Right cardiac atrium (tissue), 5 donors: ENCODE measurements around the gene SLC2A1. TPM values are rescaled to one million over a fixed set of nuclear protein-coding genes. Genes with fewer than 3 reads are reported as not detected.

Experiments
- ATAC-seq, 2 donors: fragments of 200-7000 bp; cut with Tn5 transposase; one replicate each; pipeline versions ENCODE4 v1.8.0 to v1.9.1; 2020; ENCODE audit warnings: moderate library complexity in 2 of 2, mild to moderate bottlenecking in 1 of 2
- DNase-seq, 3 donors: peaks; one replicate each; pipeline ENCODE4 v3.0.0-alpha.2; 2020
- H3K27ac ChIP-seq: one replicate; pipeline ENCODE4 v1.5.1; 2013; ENCODE audit warnings: mild to moderate bottlenecking, low read length, control low read depth, moderate library complexity
- H3K27me3 ChIP-seq: one replicate; pipeline ENCODE4 v1.6.1; 2013; ENCODE audit not compliant: control insufficient read depth, insufficient read depth
- H3K4me1 ChIP-seq: one replicate; pipeline ENCODE4 v1.6.1; 2013; ENCODE audit warnings: low read length; ENCODE audit not compliant: control insufficient read depth, insufficient read depth
- H3K4me3 ChIP-seq: one replicate; pipeline ENCODE4 v1.5.1; 2013; ENCODE audit warnings: low read length, control low read depth
- H3K9me3 ChIP-seq: one replicate; pipeline ENCODE4 v1.6.1; 2013; ENCODE audit warnings: low read length; ENCODE audit not compliant: control insufficient read depth
- whole genome bisulfite sequencing: extraction: QIAGEN DNeasy Blood & Tissue Kit; methylation state at CpG from one replicate; pipeline ENCODE4 v1.1.7; 2013; 5-methylcytosine and 5-hydroxymethylcytosine counted together
- intact Hi-C, 4 donors: fragments of 100-400 bp; cut with DNase I; formaldehyde crosslinking; loops; one replicate each; pipeline versions ENCODE4 v1.11.0 to v1.14.0; 2022 to 2023
- polyA plus RNA-seq: library from polyadenylated mRNA; stranded (reverse); fragments of 200-250 nt; gene quantifications from one replicate; pipeline ENCODE4 v1.2.3, GENCODE V29; 2013
- total RNA-seq, 4 donors: library from RNA; stranded (reverse); fragmentation: NEBNext Ultra II Directional; extraction: Animal tissue kit (Norgen Biotek cat#: 25700); gene quantifications; one replicate each; pipeline ENCODE4 v1.2.1, GENCODE V29; 2021
- donor health status: healthy with polysubstance abuse.
- donor health status: DM: no; HTN: yes; CAD: no.
- donor health status: DM: no; HTN: no; CAD: no.
- donor health status: DM: no; HTN: yes; CAD: no; lungs with severe emphysema.
- donor health status: DM: yes; HTN: yes; CAD: no.

The SLC2A1 gene
- total and polyA plus RNA-seq, 5 donors = 8.1 to 25.7 (median 14.5) TPM

DNA sequence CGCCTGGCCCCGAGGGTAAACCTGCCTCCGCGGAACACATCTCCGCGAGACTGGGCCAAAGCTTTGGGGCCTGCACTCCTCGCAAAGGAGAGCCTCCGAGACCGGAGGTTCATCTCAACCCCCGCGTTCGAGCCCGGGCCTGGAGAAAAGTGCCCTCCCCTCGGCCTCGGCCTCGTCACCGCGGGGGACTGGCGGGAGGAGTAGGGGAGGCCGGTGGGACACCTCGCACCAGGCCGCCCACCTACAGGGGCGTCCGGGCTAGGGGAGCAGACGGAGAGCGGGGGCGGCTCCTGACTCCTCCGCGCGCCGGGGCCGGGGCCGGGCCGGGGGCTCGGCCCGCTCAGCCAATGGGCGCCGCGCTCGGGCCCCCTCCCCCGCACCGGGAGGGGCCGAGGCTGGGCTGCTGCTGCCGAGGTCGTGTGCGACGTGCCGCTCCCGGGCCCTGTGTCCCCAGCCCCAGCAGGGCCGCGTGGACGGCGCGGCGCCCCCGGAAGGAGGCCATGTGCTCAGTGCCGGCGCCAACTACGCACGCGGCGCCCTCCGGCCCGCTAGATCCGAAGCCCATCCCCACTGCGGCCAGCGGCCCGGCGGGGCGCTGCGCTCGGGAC lies 684 bp downstream of the SLC2A1 start:
- H3K27ac ChIP-seq = peak overlapping the region; percentile 49
- peaks cover 5% of the 10 kb centered on the region for H3K4me1 ChIP-seq
- DNase-seq (peak; percentile 56 to 85 (median 80)), ATAC-seq (peak; percentile 72 to 75)
- no peaks in the 10 kb centered on the region for H3K27me3 ChIP-seq
- no peaks in the 10 kb centered on the region for H3K9me3 ChIP-seq
- under 1% methylated on average over 72 of the region's 72 CpGs for WGBS
- intact Hi-C loops = no loop called here
- H3K4me3 ChIP-seq = peak overlapping the region; percentile 63

- Histone ChIP-seq H3K27ac (peak overlapping the region; percentile 49), H3K4me3 (peak overlapping the region; percentile 63), H3K4me1 (peaks cover 7% of the 10 kb centered on the region), H3K9me3 (no peaks in the 10 kb centered on the region), H3K27me3 (no peaks in the 10 kb centered on the region)
- no peak for ATAC-seq
- 40% methylated on average over 26 of the region's 26 CpGs for WGBS
- intact Hi-C loops = no loop called here
- DNase-seq = no peak
Measured at GRCh38 chr1:42957229-42957879, 1.3 kb downstream of the SLC2A1 start.

DNA sequence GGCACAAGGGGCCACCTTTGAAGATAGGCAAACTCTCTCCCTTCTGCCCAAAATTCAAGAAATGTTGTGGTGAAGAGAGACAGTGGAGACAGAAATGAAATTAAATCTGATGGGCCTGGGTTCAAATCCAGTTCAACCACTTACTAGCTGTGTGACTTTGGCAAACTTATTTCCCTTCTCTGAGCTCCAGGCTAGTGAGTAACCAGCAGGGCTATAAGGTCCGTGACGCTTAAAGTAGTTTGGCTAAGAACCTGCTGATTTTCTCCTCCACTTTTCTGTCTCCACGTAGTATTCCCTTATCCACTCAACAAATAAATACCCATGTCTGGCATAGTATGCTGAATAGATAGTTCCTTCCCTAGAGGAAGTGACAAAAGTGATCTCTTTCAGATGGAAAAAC lies 1.9 kb downstream of the SLC2A1 start:
- H3K4me1 ChIP-seq = peaks cover 7% of the 10 kb centered on the region
- 73% methylated on average over 3 of the region's 3 CpGs for WGBS
- H3K9me3 ChIP-seq = no peaks in the 10 kb centered on the region
- ATAC-seq (no peak), DNase-seq (no peak)
- intact Hi-C loops = no loop called here
- H3K4me3 ChIP-seq = no peak overlapping the region
- H3K27me3 ChIP-seq = no peaks in the 10 kb centered on the region
- no peak overlapping the region for H3K27ac ChIP-seq

DNA sequence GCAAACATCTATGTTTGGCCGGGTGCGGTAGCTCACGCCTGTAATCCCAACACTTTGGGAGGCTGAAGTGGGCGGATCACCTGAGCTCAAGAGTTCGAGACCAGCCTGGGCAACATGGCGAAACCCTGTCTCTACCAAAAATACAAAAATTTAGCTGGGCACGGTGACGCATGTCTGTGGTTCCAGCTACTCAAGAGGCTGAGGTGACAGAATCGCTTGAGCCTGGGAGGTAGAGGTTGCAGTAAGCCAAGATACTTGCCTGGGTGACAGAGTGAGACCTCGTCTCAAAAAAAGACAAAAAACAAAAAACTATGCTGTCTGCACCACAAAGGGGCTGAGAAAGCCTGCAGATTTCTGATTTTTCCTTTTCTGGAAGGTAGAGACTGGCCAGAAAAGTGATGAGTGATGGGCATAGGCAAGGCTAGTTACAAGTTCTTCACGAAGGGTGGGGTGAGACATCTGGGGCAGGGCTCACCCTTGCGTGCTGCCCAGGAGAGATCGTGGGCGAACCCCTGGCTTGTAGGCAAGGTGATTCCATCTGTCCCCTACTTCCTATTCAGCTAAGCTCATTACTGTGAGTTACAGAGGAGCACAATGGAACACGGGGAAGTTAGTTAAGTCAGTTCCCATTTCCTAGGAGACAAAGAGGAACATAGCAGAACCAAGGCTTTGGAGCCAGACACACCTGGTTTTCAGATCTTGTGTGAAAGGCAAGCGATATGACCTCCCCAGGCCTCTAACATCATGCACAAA lies 3.2 kb downstream of the SLC2A1 start:
- Histone ChIP-seq H3K27ac (no peak overlapping the region), H3K4me3 (no peak overlapping the region), H3K4me1 (peaks cover 7% of the 10 kb centered on the region), H3K9me3 (no peaks in the 10 kb centered on the region), H3K27me3 (no peaks in the 10 kb centered on the region)
- DNase-seq (no peak), ATAC-seq (no peak)
- intact Hi-C loops = no loop called here
- WGBS = 84% methylated on average over 16 of the region's 16 CpGs

DNA sequence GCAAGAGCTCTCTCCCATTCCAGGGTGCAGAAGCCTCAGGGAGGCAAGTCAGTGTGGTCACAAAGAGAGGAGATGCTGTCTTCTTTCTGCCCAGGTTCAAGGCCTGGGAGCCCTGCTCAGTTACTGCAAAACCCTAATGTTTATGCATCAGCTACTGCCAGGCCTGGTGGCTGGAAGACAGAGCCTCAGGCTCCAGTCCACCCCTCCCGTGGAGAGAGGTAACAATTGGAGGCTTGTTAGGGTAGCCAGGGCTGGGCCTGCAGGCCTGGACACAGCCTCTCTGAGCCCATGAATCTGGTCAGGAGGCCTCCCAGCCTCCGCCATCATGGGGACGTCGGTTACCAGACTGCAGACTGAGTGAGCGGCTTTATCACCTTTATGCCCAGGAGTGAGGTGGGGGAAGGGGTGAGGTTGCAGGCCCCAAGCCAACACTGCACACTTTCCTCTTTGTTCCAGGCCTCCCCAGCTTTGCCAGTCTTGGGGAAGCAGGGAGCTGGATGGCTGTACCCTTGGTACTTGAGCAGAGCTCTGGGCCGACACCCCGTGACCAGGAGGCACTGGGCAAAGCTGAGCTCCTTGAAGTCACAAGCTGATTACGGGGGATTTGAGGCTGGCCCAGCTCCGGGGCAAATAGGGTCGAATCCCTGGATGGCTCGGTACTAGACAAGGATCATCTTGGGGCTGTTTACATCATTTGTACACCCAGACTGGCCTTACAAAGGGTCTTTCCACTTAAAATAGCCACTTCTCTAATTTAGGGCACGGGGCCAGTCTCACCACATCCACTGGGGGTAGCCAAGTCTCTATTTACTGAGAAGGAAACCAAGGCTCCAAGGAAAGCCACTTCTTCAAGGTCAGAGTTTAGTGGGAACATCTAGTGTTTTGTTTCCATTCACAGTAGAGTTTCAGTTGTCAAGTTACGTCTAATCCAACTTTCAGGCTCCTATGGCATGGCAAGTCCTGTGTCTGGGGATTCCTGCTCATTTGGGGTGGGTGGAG lies 5.2 kb downstream of the SLC2A1 start:
- intact Hi-C loops = no loop called here
- Histone ChIP-seq H3K4me3 (no peak overlapping the region), H3K27me3 (no peaks in the 10 kb centered on the region), H3K9me3 (no peaks in the 10 kb centered on the region), H3K4me1 (peaks cover 10% of the 10 kb centered on the region), H3K27ac (no peak overlapping the region)
- ATAC-seq (no peak), DNase-seq (no peak)
- WGBS = 83% methylated on average over 13 of the region's 13 CpGs

GRCh38 chr1:42952303-42953001 lies 6.2 kb downstream of the SLC2A1 start:
- Histone ChIP-seq H3K27ac (no peak overlapping the region), H3K4me1 (peaks cover 10% of the 10 kb centered on the region), H3K27me3 (no peaks in the 10 kb centered on the region), H3K9me3 (no peaks in the 10 kb centered on the region), H3K4me3 (no peak overlapping the region)
- DNase-seq (no peak), ATAC-seq (no peak)
- WGBS = 87% methylated on average over 11 of the region's 11 CpGs
- intact Hi-C loops = no loop called here

DNA sequence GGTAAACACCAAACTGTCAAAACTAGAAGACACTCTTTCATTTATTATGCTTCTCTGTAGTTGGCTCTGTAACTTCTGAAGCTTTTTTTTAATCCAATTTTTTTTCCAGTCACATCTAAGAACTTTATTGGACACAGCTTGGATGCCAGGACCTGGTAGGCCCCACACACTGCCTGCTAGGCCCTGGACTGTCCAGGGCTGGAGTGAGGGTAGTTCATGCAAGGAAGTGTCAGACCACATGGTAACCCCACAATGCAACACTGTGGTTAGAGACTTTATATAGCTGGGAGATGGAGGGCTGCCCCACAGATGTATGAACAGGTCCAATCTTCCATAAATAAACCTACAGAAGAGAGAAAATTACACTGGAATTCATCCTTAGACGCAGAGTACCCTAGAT lies 7.1 kb downstream of the SLC2A1 start:
- Histone ChIP-seq H3K9me3 (no peaks in the 10 kb centered on the region), H3K27ac (no peak overlapping the region), H3K4me1 (peaks cover 12% of the 10 kb centered on the region), H3K27me3 (no peaks in the 10 kb centered on the region), H3K4me3 (no peak overlapping the region)
- ATAC-seq (no peak), DNase-seq (no peak)
- WGBS = 96% methylated on average over 1 of the region's 1 CpG
- intact Hi-C loops = no loop called here

DNA sequence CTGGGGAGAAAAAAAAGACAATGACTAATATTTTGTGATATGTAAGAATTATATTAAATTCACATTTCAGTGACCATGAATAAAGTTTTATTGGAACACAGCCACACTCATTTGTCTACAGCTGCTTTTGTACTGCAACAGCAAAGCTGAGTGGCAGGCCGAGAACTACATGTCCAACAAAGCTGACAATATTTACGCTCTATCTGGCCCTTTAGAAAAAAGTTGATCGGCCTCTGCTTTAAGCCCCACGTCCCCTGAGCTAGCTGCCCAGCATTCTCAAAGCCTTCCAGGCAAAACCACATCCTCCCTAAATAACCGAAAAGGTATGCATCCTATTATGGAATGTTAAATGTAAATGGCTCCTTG lies 8.6 kb downstream of the SLC2A1 start:
- intact Hi-C loops = no loop called here

GRCh38 chr1:42949312-42950115 lies 9.2 kb downstream of the SLC2A1 start:
- WGBS = 69% methylated on average over 9 of the region's 9 CpGs
- no peak for DNase-seq
- H3K27me3 ChIP-seq = no peaks in the 10 kb centered on the region
- H3K27ac ChIP-seq = no peak overlapping the region
- peaks cover 18% of the 10 kb centered on the region for H3K4me1 ChIP-seq
- no peak for ATAC-seq
- H3K9me3 ChIP-seq = no peaks in the 10 kb centered on the region
- no peak overlapping the region for H3K4me3 ChIP-seq
- intact Hi-C loops = no loop called here

More for the DNA sequence above, 8.6 kb downstream of the SLC2A1 start:
- no peak for DNase-seq
- Histone ChIP-seq H3K9me3 (no peaks in the 10 kb centered on the region), H3K27me3 (no peaks in the 10 kb centered on the region), H3K4me1 (peaks cover 18% of the 10 kb centered on the region), H3K27ac (no peak overlapping the region), H3K4me3 (no peak overlapping the region)
- no peak for ATAC-seq
- WGBS = 94% methylated on average over 5 of the region's 5 CpGs
